CD4-positive, alpha-beta memory T cell (primary cell): ENCODE results near the gene TMEM240. TPM values are rescaled to one million over a fixed set of nuclear protein-coding genes. Genes with fewer than 3 reads are reported as not detected.
A peak's percentile ranks its signal among the peaks of the same experiment; 100 is the strongest.
"Not testable (repeated sequence)": the region's sequence is repeated elsewhere in the genome, so short reads cannot be mapped to it uniquely, and the experiment has no call there.

ENCODE experiments used
- CTCF ChIA-PET: fragments of 350-600 bp; sonication (Branson Sonifier 250); formaldehyde crosslinking; loops from one replicate; lab custom pipeline; 2021; ENCODE audit warnings: inconsistent platforms; ENCODE audit not compliant: partially characterized antibody; lab: Charles Lee
- POLR2A ChIA-PET: fragments of 350-600 bp; sonication (Branson Sonifier 250); formaldehyde crosslinking; loops from one replicate; lab custom pipeline; 2021; ENCODE audit not compliant: partially characterized antibody; lab: Charles Lee
- DNase-seq, 5 donors: peaks; one replicate each; pipeline versions ENCODE4 v3.0.0 to v3.0.0-alpha.2; 2020 to 2022; ENCODE audit warnings: mixed read lengths in 1 of 5
- H3K27ac ChIP-seq: one replicate; pipeline ENCODE4 v1.7.0; 2013; ENCODE audit warnings: low read depth, low read length
- H3K27me3 ChIP-seq: 2 replicates; pipeline ENCODE4 v1.7.0; 2013; ENCODE audit warnings: mild to moderate bottlenecking, low read length, moderate library complexity; ENCODE audit not compliant: insufficient read depth
- H3K36me3 ChIP-seq: 2 replicates; pipeline ENCODE4 v1.7.0; 2013; ENCODE audit warnings: mild to moderate bottlenecking, low read length, moderate library complexity; ENCODE audit not compliant: insufficient read depth
- H3K4me1 ChIP-seq: 2 replicates; pipeline ENCODE4 v1.7.0; 2013; ENCODE audit warnings: mild to moderate bottlenecking, low read length, moderate library complexity; ENCODE audit not compliant: insufficient read depth
- H3K4me3 ChIP-seq, 2 donors: one replicate each; pipeline ENCODE4 v1.7.0; 2013; ENCODE audit warnings: low read length in 2 of 2, mild to moderate bottlenecking in 1 of 2
- H3K9me3 ChIP-seq, 2 donors: one replicate each; pipeline ENCODE4 v1.7.0; 2013; ENCODE audit warnings: low read length in 2 of 2, control low read depth in 1 of 2; ENCODE audit not compliant: control insufficient read depth in 1 of 2
- H3K27ac Mint-ChIP-seq, 7 donors: one replicate each; pipeline ENCODE4 v1.8.0; 2020 to 2021; ENCODE audit warnings: mixed read lengths in 7 of 7, mild to moderate bottlenecking in 6 of 7, inconsistent platforms in 3 of 7, moderate library complexity in 3 of 7
- H3K27me3 Mint-ChIP-seq, 2 donors: one replicate each; pipeline ENCODE4 v1.8.0; 2020 to 2021; ENCODE audit warnings: mixed read lengths in 2 of 2
- H3K36me3 Mint-ChIP-seq, 2 donors: one replicate each; pipeline ENCODE4 v1.8.0; 2020 to 2021; ENCODE audit warnings: mixed read lengths in 2 of 2, inconsistent platforms in 1 of 2, mild to moderate bottlenecking in 1 of 2
- H3K4me1 Mint-ChIP-seq, 4 donors: one replicate each; pipeline ENCODE4 v1.8.0; 2020 to 2021; ENCODE audit warnings: mixed read lengths in 4 of 4, mild to moderate bottlenecking in 1 of 4
- H3K4me3 Mint-ChIP-seq, 8 donors: one replicate each; pipeline ENCODE4 v1.8.0; 2020 to 2021; ENCODE audit warnings: mixed read lengths in 8 of 8, mild to moderate bottlenecking in 7 of 8, moderate library complexity in 6 of 8, inconsistent platforms in 3 of 8
- H3K9me3 Mint-ChIP-seq, 8 donors: one replicate each; pipeline ENCODE4 v1.8.0; 2020 to 2021; ENCODE audit warnings: mixed read lengths in 8 of 8, mild to moderate bottlenecking in 5 of 8, inconsistent platforms in 3 of 8, moderate library complexity in 1 of 8
- intact Hi-C: fragments of 100-400 bp; cut with micrococcal nuclease; formaldehyde crosslinking; loops from one replicate; pipeline ENCODE4 v1.15.1; 2023
- polyA plus RNA-seq, 2 donors: library from polyadenylated mRNA; unstranded; fragments of 300-500 nt; fragmentation: Illumina TruSeq; gene quantifications; one replicate each; pipeline ENCODE4 v1.2.3, GENCODE V29; 2021
- total RNA-seq, 2 experiments: library from RNA; stranded (reverse); gene quantifications; one replicate each; pipeline ENCODE4 v1.2.3, GENCODE V29; 2021

Gene TMEM240
- total and polyA plus RNA-seq, 4 experiments from 2014 or later, result 1.8 to 2.8 TPM; not detected in 2

GRCh38 chr1:1521331-1521730 is 19.1 kb downstream of the TMEM240 start:
- Histone ChIP-seq H3K4me1 (no peaks in the 10 kb centered on the region), H3K27ac (no peak overlapping the region), H3K36me3 (peaks cover 8% of the 10 kb centered on the region), H3K27me3 (no peaks in the 10 kb centered on the region), H3K9me3 (no peaks in the 10 kb centered on the region), H3K4me3 (no peak overlapping the region)
- intact Hi-C loops, result no loop called here
- Mint-ChIP-seq H3K27me3 (no peaks in the 10 kb centered on the region), H3K4me1 (peaks cover 0 to 4% (median 0%) of the 10 kb centered on the region in 4 donors), H3K9me3 (no peaks in the 10 kb centered on the region), H3K27ac (no peak overlapping the region), H3K4me3 (no peak overlapping the region), H3K36me3 (peaks cover 11 to 18% of the 10 kb centered on the region in 2 donors)
- DNase-seq, result no peak
- ChIA-PET POLR2A (interaction anchor here (0.6 kb wide), 1 partner anchor 52 kb away, joined by 3 read pairs; no protein-coding TSS in a partner anchor), CTCF (no interaction called here)

- H3K36me3 Mint-ChIP-seq, result peaks cover 11 to 18% of the 10 kb centered on the region in 2 donors
- H3K9me3 Mint-ChIP-seq, H3K4me3 ChIP-seq, H3K4me3 Mint-ChIP-seq, intact Hi-C loops, H3K4me1 ChIP-seq, H3K27me3 ChIP-seq, POLR2A ChIA-PET, H3K27ac Mint-ChIP-seq, DNase-seq, H3K9me3 ChIP-seq, H3K27me3 Mint-ChIP-seq, CTCF ChIA-PET, H3K36me3 ChIP-seq, H3K4me1 Mint-ChIP-seq, H3K27ac ChIP-seq: not testable (repeated sequence)
Observed at GRCh38 chr1:1519805-1520505, 20.5 kb downstream of the TMEM240 start.

- H3K9me3 ChIP-seq, POLR2A ChIA-PET, H3K27me3 ChIP-seq, DNase-seq, intact Hi-C loops, H3K4me1 ChIP-seq, CTCF ChIA-PET, H3K4me3 ChIP-seq, H3K4me3 Mint-ChIP-seq, H3K9me3 Mint-ChIP-seq, H3K36me3 ChIP-seq, H3K27me3 Mint-ChIP-seq, H3K27ac ChIP-seq: not testable (repeated sequence)
- H3K4me1 Mint-ChIP-seq, result peaks cover 0 to 11% (median 4%) of the 10 kb centered on the region in 4 donors
- peaks cover 11 to 17% of the 10 kb centered on the region in 2 donors for H3K36me3 Mint-ChIP-seq
- peak overlapping the region in 2 of 7 donors; percentile 17 to 48 for H3K27ac Mint-ChIP-seq
Observed at GRCh38 chr1:1518621-1519007, 21.8 kb downstream of the TMEM240 start.

- CTCF ChIA-PET, result no interaction called here
- Histone ChIP-seq H3K27ac (no peak overlapping the region), H3K36me3 (peaks cover 8% of the 10 kb centered on the region), H3K4me3 (no peak overlapping the region), H3K27me3 (no peaks in the 10 kb centered on the region), H3K9me3 (no peaks in the 10 kb centered on the region), H3K4me1 (no peaks in the 10 kb centered on the region)
- Mint-ChIP-seq H3K27ac (peak overlapping the region in 1 of 7 donors; percentile 48), H3K27me3 (no peaks in the 10 kb centered on the region), H3K4me3 (peak overlapping the region in 1 of 8 donors; percentile 51), H3K9me3 (no peaks in the 10 kb centered on the region), H3K4me1 (peaks cover 0 to 12% (median 4%) of the 10 kb centered on the region in 4 donors), H3K36me3 (peaks cover 11 to 17% of the 10 kb centered on the region in 2 donors)
- POLR2A ChIA-PET, result no interaction called here
- DNase-seq, result no peak
- intact Hi-C loops, result no loop called here
Observed at GRCh38 chr1:1517973-1518620, 22.3 kb downstream of the TMEM240 start.

- DNase-seq, H3K4me3 Mint-ChIP-seq, H3K27ac Mint-ChIP-seq, H3K27me3 ChIP-seq, H3K27me3 Mint-ChIP-seq, H3K4me3 ChIP-seq, H3K36me3 ChIP-seq, CTCF ChIA-PET, H3K9me3 Mint-ChIP-seq, POLR2A ChIA-PET, intact Hi-C loops, H3K4me1 ChIP-seq, H3K27ac ChIP-seq, H3K9me3 ChIP-seq: not testable (repeated sequence)
- Mint-ChIP-seq H3K36me3 (peaks cover 11 to 14% of the 10 kb centered on the region in 2 donors), H3K4me1 (peaks cover 0 to 12% (median 5%) of the 10 kb centered on the region in 4 donors)
Observed at GRCh38 chr1:1516923-1517322, 23.5 kb downstream of the TMEM240 start.

- H3K27me3 ChIP-seq, H3K27ac ChIP-seq, H3K4me3 Mint-ChIP-seq, H3K4me1 ChIP-seq, H3K4me3 ChIP-seq, H3K27me3 Mint-ChIP-seq, H3K9me3 ChIP-seq, intact Hi-C loops, POLR2A ChIA-PET, DNase-seq, CTCF ChIA-PET, H3K27ac Mint-ChIP-seq, H3K9me3 Mint-ChIP-seq, H3K36me3 ChIP-seq: not testable (repeated sequence)
- H3K36me3 Mint-ChIP-seq, result peaks cover 11 to 12% of the 10 kb centered on the region in 2 donors
- H3K4me1 Mint-ChIP-seq, result peaks cover 5 to 19% (median 13%) of the 10 kb centered on the region in 4 donors
Observed at GRCh38 chr1:1514376-1514775, 26.0 kb downstream of the TMEM240 start.

- H3K27me3 ChIP-seq, H3K4me3 ChIP-seq, H3K27me3 Mint-ChIP-seq, POLR2A ChIA-PET, H3K4me1 ChIP-seq, DNase-seq, H3K9me3 ChIP-seq, H3K36me3 ChIP-seq, H3K9me3 Mint-ChIP-seq, CTCF ChIA-PET, H3K27ac ChIP-seq: not testable (repeated sequence)
- intact Hi-C loops, result loop anchor here (2.0 kb wide), 1 partner anchor 61 kb away; the partner anchor contains the start of gene SSU72
- H3K36me3 Mint-ChIP-seq, result peaks cover 10 to 12% of the 10 kb centered on the region in 2 donors
- peaks cover 5 to 19% (median 13%) of the 10 kb centered on the region in 4 donors for H3K4me1 Mint-ChIP-seq
- peak overlapping the region; percentile 27 to 76 (median 66) for H3K4me3 Mint-ChIP-seq
- H3K27ac Mint-ChIP-seq, result peak overlapping the region in 2 of 7 donors; percentile 46 to 79
Observed at GRCh38 chr1:1513675-1514074, 26.7 kb downstream of the TMEM240 start.
